Brain microvascular endothelial cell (primary cell): ENCODE measurements around the gene GNG7.

Source experiments
- DNase-seq: peaks from one replicate; pipeline ENCODE4 v3.0.0-alpha.2; 2020
- H3K27ac ChIP-seq: fragments of 250-450 bp; sonication (Bioruptor Pico); 2 replicates; pipeline ENCODE4 v1.5.1; 2020; ENCODE audit warnings: mild to moderate bottlenecking, moderate library complexity
- H3K27me3 ChIP-seq: fragments of 250-450 bp; sonication (Bioruptor Pico); replicated peaks from 2 replicates; pipeline ENCODE4 v1.5.1; 2020; ENCODE audit warnings: mild to moderate bottlenecking
- H3K36me3 ChIP-seq: fragments of 250-450 bp; sonication (Bioruptor Pico); replicated peaks from 2 replicates; pipeline ENCODE4 v1.5.1; 2020; ENCODE audit warnings: mild to moderate bottlenecking
- H3K4me3 ChIP-seq: 2 replicates; pipeline ENCODE4 v1.5.1; 2011; ENCODE audit warnings: low read depth, mild to moderate bottlenecking, control low read depth, low read length, moderate library complexity
- in situ Hi-C: cut with HindIII; loops from 2 replicates; pipeline ENCODE4 v1.10.0; 2017; ENCODE audit warnings: low sequenced_read_pairs, low pct_ligation_motif_present
- TF ChIP-seq, protein P1 (sequence below): IDR thresholded peaks from 2 replicates; pipeline ENCODE4 v1.5.1; 2011; ENCODE audit warnings: low read depth, mild to moderate bottlenecking, moderate library complexity, low read length, control low read depth, inconsistent platforms; ENCODE audit errors: missing control alignments

Gene GNG7

DNA sequence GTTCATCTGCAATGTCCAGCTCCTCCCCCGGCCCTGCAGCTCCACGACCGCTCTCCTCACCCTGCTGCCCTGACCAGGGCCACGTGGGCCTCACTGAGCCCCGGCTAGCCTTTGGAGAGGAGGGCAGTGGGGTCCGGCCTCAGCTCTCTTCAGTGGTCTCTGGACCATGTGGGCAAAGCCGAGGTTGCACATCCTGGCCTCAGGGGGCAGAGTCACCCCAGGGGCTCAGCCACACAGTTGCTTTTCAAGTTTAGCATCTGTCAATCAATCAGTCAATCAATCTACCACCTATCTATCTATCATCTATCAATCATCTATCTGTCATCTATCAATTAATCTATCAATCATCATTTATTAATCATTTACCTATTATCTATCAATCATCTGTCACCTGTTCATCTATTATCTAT lies 21.7 kb upstream of the GNG7 start:
- DNase-seq, result no peak
- H3K36me3 ChIP-seq, result no peaks in the 10 kb centered on the region
- H3K27me3 ChIP-seq, result peaks cover 23% of the 10 kb centered on the region
- TF ChIP-seq, protein P1, sequence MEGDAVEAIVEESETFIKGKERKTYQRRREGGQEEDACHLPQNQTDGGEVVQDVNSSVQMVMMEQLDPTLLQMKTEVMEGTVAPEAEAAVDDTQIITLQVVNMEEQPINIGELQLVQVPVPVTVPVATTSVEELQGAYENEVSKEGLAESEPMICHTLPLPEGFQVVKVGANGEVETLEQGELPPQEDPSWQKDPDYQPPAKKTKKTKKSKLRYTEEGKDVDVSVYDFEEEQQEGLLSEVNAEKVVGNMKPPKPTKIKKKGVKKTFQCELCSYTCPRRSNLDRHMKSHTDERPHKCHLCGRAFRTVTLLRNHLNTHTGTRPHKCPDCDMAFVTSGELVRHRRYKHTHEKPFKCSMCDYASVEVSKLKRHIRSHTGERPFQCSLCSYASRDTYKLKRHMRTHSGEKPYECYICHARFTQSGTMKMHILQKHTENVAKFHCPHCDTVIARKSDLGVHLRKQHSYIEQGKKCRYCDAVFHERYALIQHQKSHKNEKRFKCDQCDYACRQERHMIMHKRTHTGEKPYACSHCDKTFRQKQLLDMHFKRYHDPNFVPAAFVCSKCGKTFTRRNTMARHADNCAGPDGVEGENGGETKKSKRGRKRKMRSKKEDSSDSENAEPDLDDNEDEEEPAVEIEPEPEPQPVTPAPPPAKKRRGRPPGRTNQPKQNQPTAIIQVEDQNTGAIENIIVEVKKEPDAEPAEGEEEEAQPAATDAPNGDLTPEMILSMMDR, result peak; percentile 43
- H3K4me3 ChIP-seq, result no peak overlapping the region
- no peak overlapping the region for H3K27ac ChIP-seq
- in situ Hi-C loops, result no loop called here

DNA sequence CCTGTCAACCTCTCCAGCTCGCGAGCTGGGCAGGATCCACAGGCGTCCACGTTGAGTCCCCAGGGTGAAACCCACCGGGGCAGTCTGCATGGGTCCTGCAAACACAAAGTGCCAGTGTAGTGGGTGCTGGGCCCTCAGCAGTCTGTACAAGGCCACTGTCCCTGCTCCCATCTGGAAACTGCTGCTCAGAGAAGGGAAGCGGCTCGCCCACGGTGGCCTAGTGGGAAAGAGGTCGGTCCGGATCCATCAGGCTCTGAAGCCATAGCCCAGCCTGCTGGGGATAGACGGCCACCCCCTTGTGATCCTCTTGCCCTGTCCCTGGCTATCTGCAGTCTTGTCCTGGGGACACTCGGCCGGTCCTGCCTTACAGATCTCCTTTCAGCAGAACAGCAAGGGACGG lies 21.3 kb upstream of the GNG7 start:
- H3K27ac ChIP-seq, result no peak overlapping the region
- DNase-seq, result no peak
- no peaks in the 10 kb centered on the region for H3K36me3 ChIP-seq
- in situ Hi-C loops, result no loop called here
- H3K27me3 ChIP-seq, result peaks cover 23% of the 10 kb centered on the region
- no peak overlapping the region for H3K4me3 ChIP-seq
- TF ChIP-seq, protein P1, result no peak

- in situ Hi-C loops, result no loop called here
- TF ChIP-seq, protein P1, result no peak
- Histone ChIP-seq H3K27me3 (peaks cover 23% of the 10 kb centered on the region), H3K36me3 (no peaks in the 10 kb centered on the region), H3K27ac (no peak overlapping the region), H3K4me3 (no peak overlapping the region)
- no peak for DNase-seq
These were observed 20.8 kb upstream of the GNG7 start for GRCh38 chr19:2723345-2723715.

GRCh38 chr19:2722541-2723344 lies 20.2 kb upstream of the GNG7 start:
- Histone ChIP-seq H3K27me3 (peaks cover 20% of the 10 kb centered on the region), H3K4me3 (no peak overlapping the region), H3K27ac (no peak overlapping the region), H3K36me3 (no peaks in the 10 kb centered on the region)
- TF ChIP-seq, protein P1, result no peak
- in situ Hi-C loops, result no loop called here
- peak; percentile 67 for DNase-seq

DNA sequence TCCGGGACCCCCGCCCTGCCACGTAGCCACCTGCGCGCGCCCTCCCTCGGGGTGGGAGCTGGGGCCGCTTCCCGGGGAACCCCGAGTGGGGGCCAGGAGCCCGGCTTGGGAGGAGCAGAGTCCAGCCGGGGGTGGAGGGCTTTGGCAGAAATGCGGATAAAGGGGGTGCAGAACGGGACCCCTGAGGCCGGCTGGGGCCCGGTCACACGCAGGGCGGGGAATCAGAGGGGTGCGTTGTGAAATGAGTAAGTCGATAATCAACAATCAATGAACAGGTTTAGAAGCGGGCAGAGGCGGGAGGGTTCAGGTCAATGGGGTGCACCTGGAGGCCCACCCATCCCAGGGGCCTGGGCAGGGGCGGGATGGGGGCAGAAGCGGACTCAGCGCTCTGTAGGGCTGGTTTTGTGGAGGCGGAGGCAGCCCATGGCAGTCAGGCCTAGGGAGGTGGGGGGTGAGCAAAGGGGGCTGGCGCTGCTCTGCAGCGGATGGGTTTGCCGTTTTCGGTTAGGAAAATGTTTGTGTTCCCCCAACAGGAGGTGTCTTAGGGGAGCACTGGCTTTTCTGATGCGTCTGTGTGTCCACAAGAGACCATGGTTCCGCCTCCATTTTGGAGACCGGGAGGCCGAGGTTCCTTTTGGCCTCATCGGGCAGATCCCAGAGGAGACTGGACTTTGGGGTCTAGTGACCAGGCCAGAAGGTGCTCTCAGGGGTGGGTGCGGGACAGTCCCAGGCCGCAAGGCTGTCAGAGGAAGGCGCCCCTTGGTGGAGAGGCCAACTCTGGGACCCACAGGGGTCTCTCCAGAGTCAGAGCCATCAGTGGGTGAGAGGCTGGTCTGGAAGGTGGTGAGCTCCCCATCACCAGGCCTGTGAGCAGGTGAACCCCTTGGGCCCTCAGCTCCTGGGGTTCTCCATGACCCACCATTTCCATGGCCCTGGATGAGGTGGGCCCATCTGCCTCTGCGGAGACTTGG lies 19.4 kb upstream of the GNG7 start:
- Histone ChIP-seq H3K27me3 (peaks cover 13% of the 10 kb centered on the region), H3K4me3 (peak overlapping the region; percentile 9), H3K36me3 (no peaks in the 10 kb centered on the region), H3K27ac (no peak overlapping the region)
- in situ Hi-C loops, result no loop called here
- no peak for DNase-seq
- TF ChIP-seq, protein P1, result no peak
